Mucosa of gallbladder (tissue), 1 donor: ENCODE data around the gene C9orf152. TPM values are rescaled to one million over a fixed set of nuclear protein-coding genes. Genes with fewer than 3 reads are reported as not detected.
"Not testable (repeated sequence)": the region's sequence is repeated elsewhere in the genome, so short reads cannot be mapped to it uniquely, and the experiment has no call there.

ENCODE experiments used
- DNase-seq: peaks from one replicate; pipeline ENCODE4 v3.0.0-alpha.2; 2020; ENCODE audit warnings: low spot score
- total RNA-seq: library from RNA; stranded (reverse); gene quantifications from one replicate; pipeline ENCODE4 v1.2.1, GENCODE V29; 2021
- donor health status: DM: no; HTN: no; CAD: no.

The C9orf152 gene, protein sequence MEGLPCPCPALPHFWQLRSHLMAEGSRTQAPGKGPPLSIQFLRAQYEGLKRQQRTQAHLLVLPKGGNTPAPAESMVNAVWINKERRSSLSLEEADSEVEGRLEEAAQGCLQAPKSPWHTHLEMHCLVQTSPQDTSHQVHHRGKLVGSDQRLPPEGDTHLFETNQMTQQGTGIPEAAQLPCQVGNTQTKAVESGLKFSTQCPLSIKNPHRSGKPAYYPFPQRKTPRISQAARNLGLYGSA
- total RNA-seq = 44.4 TPM

DNA sequence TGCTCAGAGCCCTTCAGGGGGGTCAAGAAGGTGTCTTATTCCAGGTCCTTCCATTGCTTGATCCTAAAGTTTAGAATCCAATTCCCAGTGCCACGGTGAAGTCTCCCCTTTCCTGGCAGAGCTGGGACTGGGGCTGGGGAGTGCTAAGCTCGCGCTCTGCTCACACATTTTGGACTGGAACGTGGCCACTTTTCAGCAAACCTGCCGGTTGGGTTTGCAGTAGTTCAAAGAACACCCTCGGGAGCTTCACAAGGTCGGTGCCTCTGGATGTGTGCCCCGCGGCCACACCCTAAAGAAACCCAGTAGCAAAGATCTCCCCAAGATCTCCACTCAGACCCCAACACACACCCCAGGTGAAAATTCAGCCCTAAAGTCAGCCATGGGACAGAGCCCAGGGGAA lies at the start of gene C9orf152:
Gene C9orf152, minus strand, starts transcription at position 129 of the 400 bp plus-strand sequence. CDS start 580 bp downstream, outside the sequence.
- DNase-seq = peak; percentile 62

DNA sequence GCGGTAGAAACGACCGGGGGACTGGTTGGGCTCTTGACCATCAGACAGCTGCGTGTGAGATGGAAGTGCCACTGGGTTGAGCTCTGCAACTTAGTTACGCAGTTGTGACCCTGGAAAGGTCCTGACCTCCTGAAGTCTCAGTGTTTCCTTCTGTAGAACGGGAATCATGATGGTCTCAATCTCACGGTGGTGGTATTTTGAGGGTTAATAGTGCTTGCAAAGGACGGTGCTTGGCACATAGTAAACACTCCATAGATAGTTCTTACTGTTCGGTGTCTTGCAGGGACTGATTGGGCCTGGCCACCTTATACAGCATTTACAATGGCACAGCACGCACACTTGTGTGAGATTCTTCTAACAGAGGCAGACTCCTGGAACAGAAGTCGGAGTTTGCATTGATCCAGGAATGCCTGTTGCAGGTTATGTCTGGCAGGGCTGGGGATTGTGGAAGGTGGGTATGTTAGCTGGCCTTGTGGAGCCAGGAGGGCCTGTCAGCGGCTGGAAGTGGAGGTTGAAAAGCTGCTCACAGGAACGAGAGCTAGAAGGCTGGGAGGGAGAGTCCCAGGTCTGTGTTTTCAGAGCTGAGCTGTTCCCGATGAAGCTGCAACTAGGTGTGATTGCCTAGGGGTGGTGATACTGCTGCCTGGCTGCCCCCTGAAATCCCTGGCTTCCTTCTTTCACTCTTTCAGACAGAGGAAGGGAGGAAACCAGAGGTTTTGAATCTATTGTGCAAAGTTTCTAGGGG lies 49.3 kb upstream of the C9orf152 start:
- no peak for DNase-seq

DNA sequence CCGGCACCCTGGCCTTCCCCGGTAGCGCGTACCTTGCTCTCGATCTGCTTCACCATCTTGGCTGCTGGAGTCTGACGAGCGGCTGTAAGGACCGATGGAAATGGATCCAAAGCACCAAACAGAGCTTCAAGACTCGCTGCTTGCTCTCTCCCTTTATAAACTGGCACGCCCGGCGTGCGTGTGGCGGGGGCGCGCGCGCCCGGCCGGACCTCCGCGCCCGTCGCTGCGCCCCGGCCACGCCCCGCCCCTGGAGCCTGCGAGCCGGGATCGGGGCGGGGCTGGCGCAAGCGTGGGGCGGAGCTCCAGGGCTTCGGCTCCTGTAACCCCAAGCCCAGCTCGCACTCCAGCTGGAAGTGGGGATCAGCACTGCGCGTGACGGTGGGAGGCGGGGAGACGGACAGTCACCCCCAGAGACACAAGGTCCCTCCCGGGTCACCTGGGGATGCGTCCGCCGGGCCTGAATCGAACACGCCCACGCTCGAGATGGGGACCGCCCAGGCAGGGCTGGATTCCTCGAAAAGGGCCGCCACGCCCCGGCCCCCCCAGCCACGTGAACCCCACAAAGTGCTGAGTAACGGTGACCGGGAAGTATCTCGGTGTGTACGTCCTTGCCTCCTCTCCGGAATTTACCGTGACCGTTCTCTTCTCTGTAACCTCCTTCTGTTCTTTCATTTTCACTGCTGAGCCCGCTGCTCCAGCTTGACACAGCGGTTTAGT lies 48.6 kb upstream of the C9orf152 start, which contains the start of gene TXN:
Gene TXN, minus strand, starts transcription at position 128 of the 717 bp plus-strand sequence. Its CDS starts 72 bp downstream, at position 56.
- DNase-seq = peak; percentile 89

- DNase-seq = peak; percentile 49
Observed at GRCh38 chr9:110255463-110256379, 47.8 kb upstream of the C9orf152 start.

- no peak for DNase-seq
Observed at GRCh38 chr9:110255034-110255462, 47.1 kb upstream of the C9orf152 start.

DNA sequence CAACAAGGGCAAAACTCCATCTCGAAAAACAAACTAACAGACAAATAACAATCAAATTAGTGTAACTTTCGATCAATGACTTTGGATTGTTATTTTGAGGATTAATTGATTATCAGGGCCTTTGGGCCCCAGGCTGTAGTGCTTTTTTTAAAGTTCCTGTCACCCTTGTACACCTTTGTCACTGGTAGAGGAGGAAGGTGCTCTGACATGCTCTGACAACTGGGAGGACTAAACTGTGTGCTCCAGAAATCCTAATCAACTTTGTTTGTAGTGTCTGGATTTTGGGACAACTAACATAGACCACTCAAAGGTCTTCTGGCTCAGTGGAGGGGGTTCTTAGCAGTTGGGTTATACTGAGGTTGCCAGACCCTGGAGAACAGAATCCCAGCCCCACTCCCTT lies 46.5 kb upstream of the C9orf152 start:
- no peak for DNase-seq

DNA sequence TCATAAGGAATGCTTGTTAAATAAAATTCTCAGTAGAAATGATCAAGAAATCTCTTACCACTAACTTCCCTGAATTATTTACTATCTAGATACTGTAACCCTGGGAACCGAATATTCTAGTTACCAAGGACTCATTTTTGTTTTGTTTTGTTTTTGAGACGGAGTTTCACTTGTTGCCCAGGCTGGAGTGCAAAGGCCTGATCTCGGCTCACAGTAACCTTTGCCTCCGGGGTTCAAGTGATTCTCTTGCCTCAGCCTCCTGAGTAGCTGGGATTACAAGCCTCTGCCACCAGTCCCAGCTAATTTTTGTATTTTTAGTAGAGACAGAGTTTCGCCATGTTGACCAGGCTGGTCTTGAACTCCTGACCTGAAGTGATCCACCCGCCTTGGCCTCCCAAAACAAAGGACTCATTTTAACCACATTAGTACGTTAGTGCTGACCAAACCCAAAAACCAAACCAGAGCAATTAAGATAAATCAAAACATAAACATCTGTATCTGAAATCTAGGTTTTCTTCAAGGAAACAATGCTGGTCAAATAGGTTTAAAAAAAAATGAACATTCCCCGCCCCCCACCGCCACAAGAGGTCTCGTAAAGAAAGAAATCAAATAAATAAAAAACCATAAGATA lies 44.7 kb upstream of the C9orf152 start:
- no peak for DNase-seq

GRCh38 chr9:110251770-110252169 lies 43.8 kb upstream of the C9orf152 start:
- DNase-seq = not testable (repeated sequence)

- DNase-seq = no peak
Observed at GRCh38 chr9:110251212-110251611, 43.3 kb upstream of the C9orf152 start.

GRCh38 chr9:110249603-110250002 lies 41.6 kb upstream of the C9orf152 start:
- DNase-seq = no peak

GRCh38 chr9:110248361-110248760 lies 40.4 kb upstream of the C9orf152 start:
- no peak for DNase-seq

- DNase-seq = no peak
Observed at GRCh38 chr9:110246214-110246613, 38.3 kb upstream of the C9orf152 start.

DNA sequence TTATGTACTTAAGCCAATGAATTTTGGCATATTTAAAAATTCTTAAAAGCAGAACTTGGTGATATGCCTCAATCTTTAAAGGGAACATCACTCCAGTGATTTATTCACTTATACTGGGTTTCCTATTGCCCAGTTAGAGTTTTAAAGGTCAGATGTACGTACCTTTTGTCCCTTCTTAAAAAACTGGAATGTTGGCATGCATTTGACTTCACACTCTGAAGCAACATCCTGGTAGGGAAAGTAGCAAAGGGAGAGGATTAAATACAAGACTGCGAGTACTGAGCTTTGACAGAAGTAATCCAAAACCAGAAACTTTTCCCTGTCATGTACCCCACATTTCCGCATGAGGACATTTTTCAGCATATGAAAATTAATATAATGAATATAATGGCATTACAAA lies 36.7 kb upstream of the C9orf152 start:
- no peak for DNase-seq

GRCh38 chr9:110241858-110242321 lies 33.9 kb upstream of the C9orf152 start:
- DNase-seq = no peak

DNA sequence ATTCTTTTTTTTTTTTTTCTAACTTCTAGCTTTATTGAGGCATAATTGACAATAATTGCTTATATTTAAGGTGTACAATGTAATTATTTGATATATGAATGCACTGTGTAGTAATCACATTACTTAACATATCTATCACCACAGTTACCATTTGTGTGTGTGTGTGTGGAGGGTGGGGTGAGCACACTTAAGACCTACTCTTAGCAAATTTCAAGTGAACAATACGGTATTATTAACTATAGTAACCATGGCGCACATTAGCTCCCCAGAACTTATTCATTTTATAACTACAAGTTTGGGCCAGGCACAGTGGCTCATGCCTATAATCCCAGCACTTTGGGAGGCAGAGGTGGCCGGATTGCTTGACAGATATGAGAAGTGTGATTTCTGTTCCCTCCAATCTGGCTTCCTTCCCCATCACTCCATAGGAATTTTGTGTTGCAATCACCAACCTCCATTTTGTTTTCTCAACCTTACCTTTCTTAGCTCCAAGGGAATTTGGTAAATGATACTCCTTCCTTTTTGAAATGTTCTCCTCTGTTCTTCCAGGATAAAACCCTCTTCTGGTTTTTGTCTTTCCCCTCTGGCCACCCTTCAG lies 33.4 kb upstream of the C9orf152 start:
- DNase-seq = no peak

DNA sequence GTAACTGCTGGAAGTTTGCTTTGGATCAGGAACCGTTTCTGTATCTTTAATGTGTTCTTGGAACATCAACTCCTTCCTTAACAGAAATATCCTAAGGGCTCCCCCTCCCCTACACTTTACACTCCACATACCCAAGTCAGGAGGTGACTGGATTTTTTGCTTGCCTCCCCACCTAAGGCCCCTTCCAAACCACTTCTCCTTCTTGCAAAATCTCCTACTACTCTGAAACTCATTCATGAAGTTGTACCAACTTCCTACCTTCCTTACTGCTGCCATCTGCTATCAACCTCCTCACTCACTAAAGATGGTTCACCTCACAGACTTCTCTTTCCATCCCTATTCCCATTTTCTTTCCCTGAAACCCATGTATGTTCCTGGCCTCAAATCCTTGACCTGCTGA lies 32.2 kb upstream of the C9orf152 start:
- DNase-seq = no peak

DNA sequence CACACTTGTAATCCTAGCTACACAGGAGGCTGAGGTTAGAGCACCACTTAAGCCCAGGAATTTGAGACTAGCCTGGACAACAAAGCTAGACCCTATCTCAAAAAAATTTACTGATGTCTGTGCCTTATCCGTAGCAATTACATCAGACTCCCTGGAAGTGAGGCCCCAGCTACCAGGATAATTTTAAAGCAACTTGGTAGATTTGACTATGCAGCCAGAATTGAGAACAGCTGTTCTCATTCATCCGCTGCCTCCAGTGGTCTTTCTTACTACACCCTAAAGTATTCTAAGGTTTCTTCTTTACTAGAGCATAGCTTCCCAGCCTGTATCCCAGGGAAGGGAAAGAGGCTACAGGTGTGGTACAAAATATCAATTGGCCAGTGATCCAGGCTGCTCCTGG lies 20.4 kb upstream of the C9orf152 start:
- no peak for DNase-seq

DNA sequence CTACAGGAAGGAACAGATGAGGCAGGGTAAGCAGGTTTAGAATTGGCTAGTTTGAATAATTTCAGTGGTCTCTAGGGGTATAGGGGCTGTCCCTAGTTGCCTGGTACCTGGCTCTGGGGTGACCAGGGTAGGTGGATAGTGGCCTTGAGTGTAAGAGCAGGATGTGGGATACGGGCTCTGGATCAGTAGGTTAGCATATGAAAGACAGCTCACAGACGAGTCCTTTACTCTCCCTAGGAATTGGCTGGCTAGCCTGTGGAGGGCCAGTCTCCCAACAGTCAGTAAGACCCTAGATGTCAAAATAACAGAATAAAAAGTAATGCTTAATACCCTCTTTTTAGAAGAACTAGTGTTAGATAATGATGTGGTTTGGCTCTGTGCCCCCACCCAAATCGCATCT lies 16.6 kb upstream of the C9orf152 start:
- DNase-seq = no peak

DNA sequence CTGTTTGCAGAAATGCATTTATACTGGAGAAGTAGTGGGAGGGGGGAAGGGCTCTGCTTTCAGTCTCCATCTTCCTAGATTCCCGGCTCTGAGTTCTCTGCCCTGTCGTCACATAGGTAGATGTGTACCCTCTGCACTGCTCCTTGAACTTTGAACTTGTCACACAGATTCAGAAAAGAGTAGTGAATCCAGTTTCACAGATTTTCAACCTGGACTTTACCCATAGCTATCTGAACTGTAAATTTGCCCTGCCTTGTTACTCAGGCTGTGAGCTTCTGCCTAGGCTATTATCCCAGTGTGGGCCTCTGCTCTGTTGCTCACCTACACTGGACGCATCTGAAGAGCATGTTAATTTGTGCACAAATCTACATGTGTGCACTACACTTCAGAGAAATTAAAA lies 12.8 kb upstream of the C9orf152 start:
- DNase-seq = no peak

GRCh38 chr9:110217656-110218099 lies 9.7 kb upstream of the C9orf152 start:
- no peak for DNase-seq
